Progenitor cell of endocrine pancreas (in vitro differentiated cells): ENCODE data around the gene SDC4. TPM values are rescaled to one million over a fixed set of nuclear protein-coding genes. Genes with fewer than 3 reads are reported as not detected.

Source experiments
- DNase-seq: peaks from one replicate; pipeline ENCODE4 v3.0.0; 2021; ENCODE audit warnings: low spot score; ENCODE audit not compliant: unreplicated experiment
- H3K27ac Mint-ChIP-seq: 2 replicates; pipeline ENCODE4 v1.8.0; 2021; ENCODE audit warnings: mild to moderate bottlenecking, moderate library complexity, mixed read lengths
- H3K27me3 Mint-ChIP-seq: 2 replicates; pipeline ENCODE4 v1.8.0; 2021; ENCODE audit warnings: mixed read lengths
- H3K36me3 Mint-ChIP-seq: 2 replicates; pipeline ENCODE4 v1.8.0; 2022; ENCODE audit warnings: mixed read lengths; ENCODE audit not compliant: insufficient read depth
- H3K4me1 Mint-ChIP-seq: 2 replicates; pipeline ENCODE4 v1.8.0; 2021; ENCODE audit warnings: low read depth, mixed read lengths
- H3K4me3 Mint-ChIP-seq: 2 replicates; pipeline ENCODE4 v1.8.0; 2021; ENCODE audit warnings: low read depth, mild to moderate bottlenecking, moderate library complexity, mixed read lengths
- H3K9me3 Mint-ChIP-seq: 2 replicates; pipeline ENCODE4 v1.8.0; 2021; ENCODE audit warnings: low read depth, mixed read lengths
- CTCF ChIP-seq: fragments of 200-600 bp; sonication (generic); IDR thresholded peaks from one replicate; pipeline ENCODE4 v1.5.0; 2021; ENCODE audit warnings: antibody characterized with exemption, mild to moderate bottlenecking; ENCODE audit not compliant: unreplicated experiment
- total RNA-seq: library from RNA; stranded (reverse); gene quantifications from 2 replicates; pipeline ENCODE4 v1.2.1, GENCODE V29; 2021

The SDC4 gene
- total RNA-seq, 1 donor from 2014 or later = 121 TPM

- Mint-ChIP-seq H3K9me3 (no peaks in the 10 kb centered on the region), H3K4me3 (no peak overlapping the region), H3K36me3 (no peaks in the 10 kb centered on the region)
These were observed 32.6 kb downstream of the SDC4 start for GRCh38 chr20:45315672-45316071.

GRCh38 chr20:45313943-45314342, 34.3 kb downstream of the SDC4 start:
- H3K4me1 Mint-ChIP-seq = no peaks in the 10 kb centered on the region
- no peak overlapping the region for H3K4me3 Mint-ChIP-seq
- no peaks in the 10 kb centered on the region for H3K36me3 Mint-ChIP-seq
- no peak overlapping the region for H3K27ac Mint-ChIP-seq
- H3K27me3 Mint-ChIP-seq = peaks cover 50% of the 10 kb centered on the region
- H3K9me3 Mint-ChIP-seq = no peaks in the 10 kb centered on the region
- no peak for DNase-seq
- TF ChIP-seq CTCF = no peak

More at GRCh38 chr20:45315672-45316071, 32.6 kb downstream of the SDC4 start:
- DNase-seq = no peak
- no peak for TF ChIP-seq CTCF
- Mint-ChIP-seq H3K27ac (no peak overlapping the region), H3K27me3 (peaks cover 38% of the 10 kb centered on the region), H3K4me1 (no peaks in the 10 kb centered on the region)

- Mint-ChIP-seq H3K27me3 (peaks cover 48% of the 10 kb centered on the region), H3K9me3 (no peaks in the 10 kb centered on the region), H3K36me3 (no peaks in the 10 kb centered on the region), H3K4me1 (no peaks in the 10 kb centered on the region), H3K4me3 (no peak overlapping the region), H3K27ac (no peak overlapping the region)
- no peak for TF ChIP-seq CTCF
- DNase-seq = no peak
These were observed 35.0 kb downstream of the SDC4 start for GRCh38 chr20:45313065-45313695.

GRCh38 chr20:45312241-45312640, 36.0 kb downstream of the SDC4 start:
- DNase-seq = no peak
- Mint-ChIP-seq H3K27ac (no peak overlapping the region), H3K4me1 (no peaks in the 10 kb centered on the region), H3K9me3 (no peaks in the 10 kb centered on the region), H3K36me3 (no peaks in the 10 kb centered on the region), H3K27me3 (peaks cover 45% of the 10 kb centered on the region), H3K4me3 (no peak overlapping the region)
- no peak for TF ChIP-seq CTCF

- DNase-seq = peak; percentile 68
- peak; percentile 86 for TF ChIP-seq CTCF
- no peak overlapping the region for H3K27ac Mint-ChIP-seq
- H3K9me3 Mint-ChIP-seq = no peaks in the 10 kb centered on the region
- no peaks in the 10 kb centered on the region for H3K4me1 Mint-ChIP-seq
- no peaks in the 10 kb centered on the region for H3K36me3 Mint-ChIP-seq
- H3K27me3 Mint-ChIP-seq = peaks cover 42% of the 10 kb centered on the region
- H3K4me3 Mint-ChIP-seq = no peak overlapping the region
These were observed 36.5 kb downstream of the SDC4 start for GRCh38 chr20:45311589-45312211.
